Activated T-cell treated with anti-CD3 and anti-CD28 coated beads for 4 hours (primary cell): ENCODE results near the gene SMARCB1.
"Not testable (repeated sequence)": the region's sequence is repeated elsewhere in the genome, so short reads cannot be mapped to it uniquely, and the experiment has no call there.

ENCODE experiments used
- DNase-seq: peaks from one replicate; pipeline ENCODE4 v3.0.0-alpha.2; 2020

Gene SMARCB1

DNA sequence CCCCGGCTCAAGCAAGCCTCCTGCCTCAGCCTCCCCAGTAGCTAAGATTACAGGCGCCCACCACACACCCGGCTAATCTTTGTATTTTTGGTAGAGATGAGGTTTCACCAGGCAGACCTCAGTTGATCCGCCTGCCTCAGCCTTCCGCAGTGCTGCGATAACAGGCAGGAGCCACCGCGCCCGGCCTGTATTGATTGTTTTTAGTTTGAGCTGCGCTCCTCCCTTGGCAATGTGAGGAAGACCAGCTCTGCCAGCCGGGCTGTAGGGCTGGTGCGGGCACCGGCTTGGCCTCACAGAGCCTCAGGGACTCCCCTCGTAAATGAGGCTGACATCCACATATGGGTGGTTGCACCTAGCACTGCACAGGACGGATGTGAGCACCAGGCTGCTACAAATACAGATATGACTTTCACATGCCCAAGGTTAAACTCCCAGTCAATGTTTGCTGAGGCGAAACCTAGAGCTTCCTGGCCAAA, 63.4 kb downstream of the SMARCB1 start:
- DNase-seq, result no peak

DNA sequence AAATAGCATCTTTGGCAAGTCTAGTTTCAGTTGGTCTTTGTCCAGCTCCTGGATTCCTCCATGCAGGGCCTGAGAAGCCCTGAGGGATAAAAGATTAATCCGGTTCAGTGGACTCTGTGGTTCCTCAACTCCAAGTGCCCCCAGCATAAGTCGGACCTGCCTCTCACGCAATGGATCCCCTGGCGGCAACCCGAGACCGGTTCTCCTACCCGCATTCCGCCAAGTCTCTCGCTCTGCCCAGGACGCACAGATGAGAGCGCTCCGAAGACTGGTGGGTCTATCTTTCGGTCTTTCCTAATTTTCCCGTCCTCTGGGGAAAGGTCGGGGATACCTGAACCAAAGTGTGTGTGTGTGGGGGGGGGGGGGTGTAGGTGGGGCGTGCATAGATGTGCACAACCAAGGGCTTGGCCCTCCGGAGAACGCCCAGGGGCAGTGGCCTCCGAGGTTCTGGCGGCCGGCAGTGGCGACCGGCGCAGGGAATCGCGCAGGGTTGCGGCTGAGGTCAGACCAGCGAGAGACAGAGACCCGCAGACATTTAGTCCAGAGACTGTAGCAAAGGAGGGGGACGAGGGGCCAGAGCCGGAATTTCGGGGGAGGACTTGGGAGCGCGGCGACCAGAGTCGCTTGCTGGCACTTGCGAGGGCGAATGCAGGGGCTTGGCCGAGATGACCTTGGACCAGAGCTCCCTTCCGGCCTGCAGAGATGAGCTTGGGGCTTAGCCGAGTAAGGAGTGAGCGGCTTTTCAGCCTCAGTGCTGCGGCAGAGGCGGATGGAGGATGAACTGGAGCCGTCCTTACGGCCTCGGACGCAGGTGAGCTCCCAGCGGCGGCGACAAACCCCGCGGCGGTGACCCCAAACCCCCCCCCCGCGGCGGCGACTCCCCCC, 70.2 kb downstream of the SMARCB1 start:
- DNase-seq, result no peak

DNA sequence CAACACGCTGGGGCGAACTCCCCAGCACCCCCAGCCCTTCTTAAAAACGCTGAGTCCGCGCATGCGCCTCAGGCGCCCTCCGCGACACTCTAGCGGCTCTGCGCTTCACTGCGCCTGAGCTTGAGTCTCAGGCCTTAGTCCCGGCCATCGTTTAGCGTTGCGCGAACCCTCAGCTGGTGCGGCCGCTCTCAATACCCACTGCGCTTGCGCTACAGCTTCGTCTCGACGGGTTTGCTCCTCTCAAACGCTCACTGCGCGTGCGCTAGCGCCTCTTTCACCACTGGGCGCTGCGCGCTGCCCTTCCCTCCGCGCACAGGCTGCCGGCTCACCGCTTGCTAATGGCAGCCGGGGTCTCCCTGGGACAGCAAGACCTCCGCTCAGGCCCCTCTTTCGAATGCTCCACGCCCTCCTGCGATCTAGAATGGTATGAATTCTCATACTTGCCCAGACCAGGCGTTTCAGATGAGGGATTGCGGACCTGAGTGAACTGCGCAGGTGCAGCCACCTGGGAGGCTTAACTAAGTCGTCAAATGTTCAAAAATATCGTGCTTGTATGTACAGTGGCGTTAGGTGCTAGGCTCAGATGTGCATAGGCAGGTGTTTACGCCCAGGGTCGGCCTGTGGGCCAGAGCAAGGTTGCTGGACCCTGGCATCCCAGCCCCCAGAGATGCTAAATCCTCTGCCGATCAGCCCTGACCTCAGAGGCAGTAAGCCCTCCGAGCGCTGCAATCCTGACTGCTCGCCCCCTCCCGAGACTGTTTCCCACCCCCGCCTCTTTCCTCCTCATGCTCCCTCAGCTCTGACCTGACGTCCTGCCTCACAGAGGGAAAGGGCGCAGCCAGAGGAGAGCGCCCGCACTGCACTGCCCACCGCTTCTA, 71.1 kb downstream of the SMARCB1 start, which contains the start of gene SLC2A11:
Gene SLC2A11 (plus strand): TSS at position 270 of the 878 bp plus-strand sequence. CDS start 125 bp downstream, at position 395.
- DNase-seq, result peak; percentile 82

DNA sequence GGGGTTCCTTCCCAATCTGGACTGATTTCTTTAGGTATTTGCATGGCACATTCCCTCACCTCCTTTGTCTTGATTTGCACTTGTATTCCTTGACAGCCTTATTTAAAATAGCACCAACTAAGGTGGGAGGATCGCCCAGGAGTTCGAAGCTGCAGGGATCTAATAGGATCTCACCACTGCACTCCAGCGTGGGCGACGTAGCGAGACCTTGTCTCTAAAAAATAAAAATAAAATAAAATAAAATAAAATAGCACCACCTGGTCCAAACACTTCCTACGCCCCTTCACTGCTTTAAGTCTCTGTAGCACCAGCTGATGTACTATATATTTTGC, 71.7 kb downstream of the SMARCB1 start:
- DNase-seq, result no peak

DNA sequence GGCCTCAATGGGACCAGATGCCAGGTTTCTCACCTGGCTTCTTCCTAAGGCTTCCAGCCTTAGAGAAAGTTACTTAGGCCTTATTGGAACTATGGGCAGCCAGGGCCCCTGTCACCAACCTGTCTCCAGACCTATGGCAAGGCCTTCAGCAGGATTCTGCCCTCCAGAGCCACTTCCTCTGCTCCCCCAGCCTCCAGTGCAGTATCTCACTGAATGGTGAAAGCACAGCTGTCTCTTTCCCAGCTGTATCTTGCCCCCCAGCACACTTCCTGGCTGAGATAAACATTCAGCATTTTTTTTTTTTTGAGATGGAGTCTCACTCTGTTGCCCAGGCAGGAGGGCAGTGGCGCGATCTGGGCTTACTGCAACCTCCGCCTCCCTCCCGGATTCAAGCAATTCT, 72.4 kb downstream of the SMARCB1 start:
- DNase-seq, result no peak

DNA sequence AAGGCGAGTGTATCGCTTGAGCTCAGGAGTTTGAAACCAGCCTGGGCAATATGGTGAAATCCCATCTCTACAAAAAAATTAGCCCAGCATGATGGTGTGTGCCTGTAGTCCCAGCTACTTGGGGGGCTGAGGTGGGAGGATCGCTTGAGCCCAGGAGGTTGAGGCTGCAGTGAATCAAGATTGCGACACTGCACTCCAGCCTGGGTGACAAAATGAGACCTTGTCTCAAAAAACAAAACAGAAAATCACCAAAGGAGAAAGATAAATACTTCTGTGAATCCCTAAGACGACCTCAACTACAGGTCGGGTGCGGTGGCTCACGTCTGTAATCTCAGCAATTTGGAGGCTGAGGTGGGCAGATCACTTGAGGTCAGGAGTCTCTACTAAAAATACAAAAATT, 73.4 kb downstream of the SMARCB1 start:
- not testable (repeated sequence) for DNase-seq

DNA sequence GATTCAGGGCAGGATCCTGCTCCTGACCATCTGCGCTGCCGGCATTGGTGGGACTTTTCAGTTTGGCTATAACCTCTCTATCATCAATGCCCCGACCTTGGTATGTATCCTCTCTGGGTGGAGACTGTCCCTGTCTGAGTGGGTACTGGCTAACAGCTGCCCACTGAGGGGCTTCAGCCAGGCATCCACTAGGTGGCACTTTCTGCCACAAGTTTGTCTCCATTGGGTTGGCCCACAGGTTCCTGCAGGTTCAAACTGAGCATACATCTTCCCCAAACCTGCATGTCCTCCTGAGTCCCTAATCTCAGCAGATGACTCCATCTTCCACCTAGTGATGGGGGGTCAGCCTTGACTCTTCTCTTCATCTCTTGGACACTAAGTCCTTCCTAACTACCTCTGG, 75.3 kb downstream of the SMARCB1 start:
- DNase-seq, result no peak

DNA sequence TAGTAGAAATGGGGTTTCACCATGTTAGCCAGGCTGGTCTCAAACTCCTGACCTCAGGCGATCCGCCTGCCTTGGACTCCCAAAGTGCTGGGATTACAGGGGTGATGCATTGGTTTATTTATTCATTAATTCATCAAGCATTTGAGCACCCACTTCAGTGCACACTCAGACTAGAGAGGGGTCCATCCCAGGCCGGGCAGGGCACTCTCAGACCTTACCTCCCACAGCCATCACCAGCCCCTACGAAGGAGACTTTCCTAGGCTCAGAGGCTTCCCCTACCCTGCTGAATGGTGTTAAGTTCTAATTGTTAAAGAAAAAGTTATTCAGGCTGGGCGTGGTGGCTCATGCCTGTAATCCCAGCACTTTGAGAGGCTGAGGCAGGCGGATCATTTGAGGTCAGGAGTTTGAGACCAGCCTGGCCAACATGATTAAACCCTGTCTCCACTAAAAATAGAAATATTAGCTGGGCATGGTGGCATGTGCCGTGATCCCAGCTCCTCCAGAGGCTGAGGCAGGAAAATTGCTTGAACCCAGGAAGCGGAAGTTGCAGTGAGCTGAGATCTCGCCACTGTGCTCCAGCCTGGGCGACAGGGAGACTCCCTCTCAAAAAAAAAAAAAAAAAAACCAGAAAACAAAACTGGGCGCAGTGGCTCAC, 77.9 kb downstream of the SMARCB1 start:
- DNase-seq, result not testable (repeated sequence)

DNA sequence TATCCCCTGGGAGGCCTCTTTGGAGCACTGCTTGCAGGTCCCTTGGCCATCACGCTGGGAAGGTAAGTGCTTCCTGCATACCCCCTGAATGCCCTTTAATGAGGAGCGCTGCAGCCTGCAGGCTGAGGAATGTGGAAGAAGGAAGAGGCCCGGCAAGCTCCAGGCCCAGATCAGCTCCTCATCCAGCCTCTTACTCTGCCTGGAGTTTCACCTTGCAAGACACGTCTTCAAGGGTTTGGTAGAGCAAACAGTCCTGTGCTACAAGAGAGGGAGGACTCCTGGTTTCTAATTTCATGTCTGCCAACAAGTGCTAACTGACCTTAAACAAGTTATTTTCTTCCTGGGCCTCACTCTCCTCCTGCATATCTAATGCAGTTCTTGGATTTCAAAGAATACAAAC, 81.8 kb downstream of the SMARCB1 start:
- no peak for DNase-seq

DNA sequence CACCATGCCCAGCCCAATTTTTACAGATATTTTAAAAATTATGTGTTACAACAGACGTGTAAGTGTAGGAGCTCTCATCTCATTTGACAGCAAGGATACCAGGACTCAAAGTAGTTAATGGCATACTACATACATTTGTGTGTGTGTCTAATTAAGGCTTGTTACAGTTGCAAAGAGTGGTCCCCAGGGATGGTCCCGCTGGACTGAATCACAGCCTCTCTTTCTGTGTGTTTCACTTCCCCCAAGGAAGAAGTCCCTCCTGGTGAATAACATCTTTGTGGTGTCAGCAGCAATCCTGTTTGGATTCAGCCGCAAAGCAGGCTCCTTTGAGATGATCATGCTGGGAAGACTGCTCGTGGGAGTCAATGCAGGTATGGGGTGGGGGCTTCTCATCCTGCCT, 88.1 kb downstream of the SMARCB1 start:
- no peak for DNase-seq

DNA sequence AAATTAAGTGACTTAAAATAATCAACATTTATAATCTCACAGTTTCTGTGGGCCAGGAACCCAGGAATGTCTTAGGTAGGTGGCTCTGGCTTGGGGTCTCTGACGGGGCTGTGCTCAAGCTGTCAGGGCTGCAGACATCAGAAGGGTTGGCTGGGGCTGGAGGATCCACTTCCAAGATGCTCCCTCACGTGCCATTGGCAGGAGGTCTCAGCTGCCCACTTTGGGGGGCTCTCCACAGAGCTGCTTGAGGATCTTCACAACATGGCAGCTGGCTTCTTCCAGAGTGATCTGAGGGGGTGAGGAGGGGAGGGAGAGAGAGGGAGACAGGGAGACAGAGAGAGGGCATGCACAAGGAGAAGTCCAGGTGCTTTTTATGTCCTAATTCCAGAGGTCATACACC, 89.0 kb downstream of the SMARCB1 start:
- no peak for DNase-seq

DNA sequence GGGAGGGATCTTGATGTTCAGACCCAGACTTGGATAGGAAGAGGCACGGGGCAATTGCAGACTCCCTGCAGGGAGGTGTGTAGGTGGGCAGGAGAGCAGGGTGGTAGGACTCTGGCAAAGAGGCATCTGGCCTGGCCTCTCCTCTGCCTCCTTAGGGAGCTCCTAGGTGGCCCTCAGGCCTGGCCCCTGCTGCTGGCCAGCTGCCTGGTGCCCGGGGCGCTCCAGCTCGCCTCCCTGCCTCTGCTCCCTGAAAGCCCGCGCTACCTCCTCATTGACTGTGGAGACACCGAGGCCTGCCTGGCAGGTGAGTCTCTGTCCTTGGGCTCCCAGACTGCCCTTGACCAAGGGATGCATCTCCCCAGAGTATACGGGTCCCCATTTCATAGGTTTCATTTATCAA, 90.8 kb downstream of the SMARCB1 start:
- DNase-seq, result no peak

DNA sequence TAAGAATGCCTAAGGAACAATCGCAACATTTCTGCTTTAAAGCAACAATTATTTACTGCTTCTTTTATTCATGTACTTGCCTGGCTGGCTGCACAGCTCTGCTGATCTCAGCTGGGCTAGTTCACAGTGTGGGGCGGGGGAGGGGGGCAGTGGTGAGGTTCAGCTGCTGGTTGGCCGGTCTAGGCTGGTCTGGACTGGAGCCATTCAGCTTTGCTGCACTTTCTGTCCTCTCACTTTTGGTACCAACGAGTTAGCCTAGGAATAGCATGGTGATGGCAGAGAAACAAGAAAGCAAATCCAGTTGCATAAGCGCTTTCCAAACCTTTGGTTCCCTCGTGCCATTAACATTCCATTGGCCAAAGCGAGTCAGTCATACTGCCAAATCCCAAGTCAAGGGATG, 91.5 kb downstream of the SMARCB1 start:
- DNase-seq, result no peak

DNA sequence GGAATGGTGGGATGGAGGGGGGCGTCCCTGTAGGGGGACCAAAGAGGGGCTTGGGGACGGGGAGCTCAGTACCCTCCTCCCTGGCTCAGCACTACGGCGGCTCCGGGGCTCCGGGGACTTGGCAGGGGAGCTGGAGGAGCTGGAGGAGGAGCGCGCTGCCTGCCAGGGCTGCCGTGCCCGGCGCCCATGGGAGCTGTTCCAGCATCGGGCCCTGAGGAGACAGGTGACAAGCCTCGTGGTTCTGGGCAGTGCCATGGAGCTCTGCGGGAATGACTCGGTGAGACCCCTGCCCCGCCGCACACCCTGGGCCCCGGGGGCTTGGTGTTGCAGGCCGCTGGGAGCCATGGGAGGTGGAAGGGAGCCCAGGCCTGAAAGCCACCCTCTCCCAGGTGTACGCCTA, 95.6 kb downstream of the SMARCB1 start:
- no peak for DNase-seq

DNA sequence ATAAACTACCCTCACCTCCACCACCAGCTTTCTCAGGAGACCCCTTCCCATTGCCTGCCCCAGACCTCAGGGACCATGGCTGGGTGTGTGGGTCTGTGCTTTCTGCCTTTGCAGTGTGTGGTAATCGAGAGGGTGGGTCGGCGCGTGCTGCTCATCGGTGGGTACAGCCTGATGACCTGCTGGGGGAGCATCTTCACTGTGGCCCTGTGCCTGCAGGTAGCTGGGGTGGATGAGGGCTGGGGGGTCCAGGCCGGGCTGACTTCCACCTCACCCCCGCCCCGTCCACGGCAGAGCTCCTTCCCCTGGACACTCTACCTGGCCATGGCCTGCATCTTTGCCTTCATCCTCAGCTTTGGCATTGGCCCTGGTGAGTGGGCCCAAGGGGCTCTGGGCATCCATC, 96.9 kb downstream of the SMARCB1 start:
- DNase-seq, result no peak

DNA sequence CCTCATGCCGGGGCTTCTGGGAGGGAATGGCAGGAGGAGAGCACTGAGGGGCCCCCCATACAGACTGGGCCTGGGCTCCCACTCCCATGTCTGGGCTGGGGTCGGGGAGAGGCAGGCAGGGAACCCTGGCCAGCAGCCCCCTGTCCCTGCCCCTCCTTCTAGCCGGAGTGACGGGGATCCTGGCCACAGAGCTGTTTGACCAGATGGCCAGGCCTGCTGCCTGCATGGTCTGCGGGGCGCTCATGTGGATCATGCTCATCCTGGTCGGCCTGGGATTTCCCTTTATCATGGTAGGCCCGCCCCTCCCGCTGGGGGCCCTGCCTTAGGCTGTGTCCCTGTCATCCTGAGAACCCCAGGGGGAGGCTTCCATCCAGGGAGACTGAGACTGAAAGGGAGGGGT, 97.4 kb downstream of the SMARCB1 start:
- no peak for DNase-seq
